ENCODE data around the gene MACROD2.
A peak's percentile ranks its signal among the peaks of the same experiment; 100 is the strongest.

Gene MACROD2

DNA sequence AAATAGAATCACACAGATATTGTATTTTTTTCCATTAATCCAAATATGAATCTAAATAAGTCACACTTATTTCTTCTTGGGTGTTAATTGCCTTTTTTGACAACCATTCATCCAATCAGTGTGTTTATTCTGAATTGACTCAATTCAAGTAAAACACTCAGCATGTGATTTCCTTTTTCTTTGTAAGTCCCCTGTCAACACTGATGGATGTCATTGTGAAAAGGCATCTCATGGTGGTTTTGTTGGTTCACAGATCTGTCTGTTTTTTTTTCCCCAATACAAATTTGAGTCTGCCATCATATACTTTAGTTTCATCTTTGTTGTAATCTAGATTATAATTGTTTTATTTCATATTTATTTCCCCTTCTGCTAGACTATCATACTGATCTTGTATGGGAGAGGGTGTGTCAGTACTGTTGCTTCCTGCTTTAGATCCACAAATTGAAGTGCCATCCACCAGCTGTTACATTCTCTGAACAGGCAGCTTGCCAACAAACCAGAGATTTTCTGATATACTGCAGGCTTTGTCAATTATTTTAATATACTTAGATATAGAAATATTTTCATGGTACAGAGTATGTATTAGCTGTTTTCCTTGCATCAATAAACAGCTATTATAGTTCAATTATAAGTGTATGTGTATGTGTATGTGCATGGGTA is 406.3 kb downstream of the MACROD2 start:
- FAIRE-seq (no peak), DNase-seq (ENCODE audit: low spot score) (no peak)

DNA sequence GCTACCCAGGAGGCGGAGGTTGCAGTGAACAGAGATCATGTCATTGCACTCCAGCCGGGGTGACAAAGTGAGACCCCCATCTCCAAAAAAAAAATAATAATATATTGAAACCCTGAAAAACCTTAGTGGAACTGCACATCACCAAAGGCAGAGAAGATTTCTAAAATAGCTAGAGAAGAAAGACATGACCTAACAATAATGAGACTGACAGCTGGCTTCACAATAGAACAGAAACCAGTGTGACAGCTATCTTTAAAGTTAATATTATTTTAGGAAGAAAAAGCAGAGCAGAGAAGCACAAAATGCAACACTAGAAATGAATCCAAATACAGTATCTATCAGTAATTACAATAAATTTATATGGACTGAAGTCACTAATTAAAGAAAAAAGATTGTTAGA is 409.2 kb downstream of the MACROD2 start:
- DNase-seq (ENCODE audit: low spot score) (no peak), FAIRE-seq (no peak)

DNA sequence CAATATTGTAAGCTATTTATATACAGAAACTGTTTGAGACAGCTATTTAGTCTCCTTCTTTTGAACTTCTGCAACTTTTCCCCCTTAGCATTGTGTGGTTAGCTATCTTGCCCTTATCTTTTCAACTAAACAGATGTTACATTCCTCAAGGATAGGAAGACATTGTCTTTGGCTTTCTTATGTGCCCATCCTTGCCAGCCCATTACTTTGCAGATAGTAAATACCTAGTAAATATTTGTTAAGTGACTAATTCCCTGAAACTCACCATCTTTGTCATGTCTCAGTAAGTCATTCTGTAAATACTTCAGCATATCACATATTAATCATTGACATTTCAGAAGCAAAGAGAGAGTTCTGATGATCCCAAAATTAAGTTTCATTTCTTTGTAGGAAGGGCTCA is 411.2 kb downstream of the MACROD2 start:
- FAIRE-seq (no peak), DNase-seq (ENCODE audit: low spot score) (peak; percentile 20)

- FAIRE-seq (no peak), DNase-seq (ENCODE audit: low spot score) (no peak)
These were observed 412.0 kb downstream of the MACROD2 start for GRCh38 chr20:14407336-14407735.

DNA sequence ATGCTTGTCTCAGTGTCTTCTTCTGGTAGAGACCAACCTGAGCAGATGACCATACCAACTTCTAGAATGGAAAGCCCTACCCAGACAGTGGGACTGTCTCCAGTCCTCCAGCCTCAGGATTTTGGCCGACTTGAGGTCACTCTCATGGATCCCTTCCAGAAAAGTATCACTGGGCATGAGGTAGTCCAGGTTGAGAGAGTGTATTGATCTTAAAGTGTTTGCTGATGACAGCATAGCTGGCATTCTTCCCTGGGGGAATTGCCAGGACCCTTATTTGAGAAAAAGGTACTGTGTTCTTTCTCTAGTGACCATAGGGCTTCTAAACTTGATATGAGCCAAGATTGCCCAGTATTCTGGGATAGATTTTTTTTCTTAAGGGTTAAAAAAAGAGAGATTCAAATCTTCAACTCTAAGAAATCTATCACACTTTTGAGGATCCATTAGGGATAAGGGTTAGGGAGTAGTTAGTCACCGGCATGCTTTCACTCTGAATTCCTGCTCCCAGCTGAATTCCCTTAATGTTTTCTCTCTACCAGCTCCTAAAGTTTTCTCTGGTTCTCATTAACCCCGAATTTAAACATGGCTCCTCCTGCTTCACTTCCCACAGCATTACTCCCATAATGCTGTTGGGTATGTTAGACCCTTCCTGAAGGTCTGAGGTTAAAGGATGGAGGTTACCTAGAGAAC is 415.7 kb downstream of the MACROD2 start:
- no peak for DNase-seq (ENCODE audit: low spot score)
- no peak for FAIRE-seq

GRCh38 chr20:14412065-14412681 is 416.9 kb downstream of the MACROD2 start:
- DNase-seq (ENCODE audit: low spot score) (no peak), FAIRE-seq (no peak)

DNA sequence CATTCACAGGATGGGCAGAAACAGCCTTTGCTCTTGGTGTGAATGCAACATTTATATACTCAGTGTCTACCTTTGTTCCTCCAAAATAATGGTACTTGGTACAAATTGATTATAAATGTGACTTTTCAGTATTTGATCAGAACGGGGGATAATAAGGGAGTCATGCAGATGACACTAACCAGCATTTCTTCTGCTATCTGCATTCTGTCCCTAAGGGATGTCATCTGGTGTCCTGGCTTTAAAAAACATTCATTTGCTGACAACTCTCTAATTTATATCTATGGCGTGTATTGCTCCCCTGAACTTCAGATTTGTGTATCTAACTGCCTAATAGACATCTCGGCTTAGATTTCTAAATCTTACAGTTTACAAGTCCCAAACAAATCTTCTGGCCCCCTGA is 418.5 kb downstream of the MACROD2 start:
- DNase-seq (ENCODE audit: low spot score) (no peak), FAIRE-seq (no peak)

DNA sequence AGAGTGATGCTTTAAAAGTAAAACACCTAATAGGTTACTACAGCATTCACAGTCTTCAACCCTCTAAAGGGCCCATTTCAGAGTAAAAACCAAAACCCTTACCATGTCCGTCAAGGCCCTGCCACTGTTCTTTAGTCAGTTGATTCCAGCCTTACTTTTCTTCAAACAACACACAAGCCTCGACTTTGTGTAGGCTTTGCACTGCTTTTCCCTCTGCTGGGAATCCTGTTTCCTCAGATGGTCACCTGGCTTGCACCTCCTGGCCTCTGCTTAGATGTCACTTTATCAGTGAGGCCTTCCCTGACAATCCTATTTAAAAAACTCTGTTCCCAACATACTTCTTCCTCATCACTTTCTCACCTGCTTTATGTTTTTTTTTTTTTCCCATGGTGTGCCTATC is 419.2 kb downstream of the MACROD2 start:
- DNase-seq (ENCODE audit: low spot score) (no peak), FAIRE-seq (no peak)

GRCh38 chr20:14415467-14415866 is 420.2 kb downstream of the MACROD2 start:
- FAIRE-seq (no peak), DNase-seq (ENCODE audit: low spot score) (no peak)

DNA sequence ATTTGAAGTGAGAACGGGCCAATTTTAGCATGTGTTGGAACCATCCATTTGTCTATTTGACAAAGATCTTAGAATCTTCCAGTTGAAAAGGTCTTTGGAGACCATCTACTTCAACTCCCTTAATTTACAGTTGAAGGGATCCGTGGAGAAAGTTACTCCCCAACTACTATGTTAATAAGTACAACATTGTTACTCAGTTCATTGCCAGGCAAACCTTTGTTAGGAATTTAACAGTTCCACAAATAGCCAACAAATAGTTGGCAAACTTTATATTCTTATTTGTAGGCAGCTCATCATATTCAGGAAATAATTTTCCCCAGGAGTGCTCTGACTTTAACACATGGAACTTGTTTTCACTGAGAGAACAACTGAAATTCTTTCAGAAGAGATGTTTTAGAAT is 423.1 kb downstream of the MACROD2 start:
- FAIRE-seq (no peak), DNase-seq (ENCODE audit: low spot score) (no peak)

DNA sequence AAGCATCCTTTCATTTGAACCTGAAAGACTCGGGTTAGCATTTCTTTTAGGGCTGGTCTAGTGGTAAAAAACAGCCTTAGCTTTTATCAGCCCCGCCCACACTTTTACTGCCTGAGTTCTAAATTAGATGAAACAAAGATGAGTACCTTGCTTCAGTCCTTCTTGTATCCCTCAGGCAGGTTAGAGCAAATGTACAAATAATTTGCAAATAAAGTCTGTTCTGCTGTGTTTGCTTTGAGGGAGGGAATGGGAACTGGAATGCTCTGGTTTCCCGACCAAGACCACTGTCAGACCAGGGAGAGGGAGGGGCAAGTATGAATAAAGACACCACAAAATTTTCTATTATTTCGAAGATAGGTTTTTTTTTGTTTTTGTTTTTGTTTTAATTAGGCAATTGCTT is 427.6 kb downstream of the MACROD2 start:
- no peak for DNase-seq (ENCODE audit: low spot score)
- no peak for FAIRE-seq

- DNase-seq (ENCODE audit: low spot score) (no peak), FAIRE-seq (no peak)
These were observed 436.3 kb downstream of the MACROD2 start for GRCh38 chr20:14431568-14431967.

DNA sequence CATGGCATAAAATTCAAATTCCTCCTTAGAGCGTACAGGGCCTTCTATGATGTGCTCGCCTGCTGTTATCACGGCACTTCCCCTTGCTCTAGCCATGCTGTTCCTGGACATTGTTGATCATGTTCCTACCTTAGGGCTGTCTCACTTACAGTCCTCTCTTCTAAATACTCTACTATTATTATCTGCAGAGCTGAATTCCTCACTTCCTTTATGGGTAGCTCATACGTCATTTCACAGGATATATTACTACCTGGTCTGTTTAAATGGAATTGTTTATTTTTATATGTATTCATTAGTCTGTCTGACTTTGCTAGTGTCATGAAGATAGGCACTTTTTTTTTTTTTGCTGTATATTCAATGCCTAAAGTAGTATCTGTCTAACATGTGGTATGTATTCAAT is 436.8 kb downstream of the MACROD2 start:
- no peak for DNase-seq (ENCODE audit: low spot score)
- FAIRE-seq: no peak

GRCh38 chr20:14432597-14432996 is 437.3 kb downstream of the MACROD2 start:
- FAIRE-seq (no peak), DNase-seq (ENCODE audit: low spot score) (no peak)

DNA sequence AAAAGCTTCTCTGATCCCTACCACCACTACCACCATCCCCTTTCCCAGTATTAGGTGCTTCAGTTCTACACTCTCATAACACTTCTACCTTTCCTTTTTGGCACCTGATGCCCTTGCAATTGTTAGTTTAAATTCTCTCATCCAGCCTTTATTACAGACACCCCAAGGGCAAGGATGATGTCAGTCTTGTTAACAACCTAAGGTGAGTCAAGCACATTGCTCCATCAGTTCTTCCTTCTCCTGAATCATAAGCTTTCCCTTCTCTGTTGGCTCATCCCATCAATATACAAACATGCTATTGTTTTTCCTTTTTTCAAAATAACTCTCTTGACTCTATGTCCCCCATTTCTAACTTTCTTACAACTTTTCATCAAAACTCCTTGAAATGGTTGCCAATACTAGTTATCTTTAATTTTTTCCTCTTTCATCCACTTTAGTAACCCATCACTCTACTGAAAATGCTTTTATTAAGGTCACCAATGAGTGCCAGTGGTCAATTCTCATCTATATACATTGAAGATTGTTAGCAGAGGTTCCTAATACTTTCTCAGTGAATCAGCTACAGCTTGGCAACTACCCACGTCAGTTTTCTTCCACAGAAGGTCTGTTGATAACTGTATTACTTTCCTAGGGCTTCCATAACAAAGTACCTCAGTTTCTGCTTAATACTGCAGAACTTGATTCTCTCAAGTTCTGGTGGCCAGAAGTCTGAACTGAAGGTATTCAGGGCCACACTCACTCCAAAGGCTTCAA is 439.2 kb downstream of the MACROD2 start:
- DNase-seq (ENCODE audit: low spot score) (no peak), FAIRE-seq (no peak)

DNA sequence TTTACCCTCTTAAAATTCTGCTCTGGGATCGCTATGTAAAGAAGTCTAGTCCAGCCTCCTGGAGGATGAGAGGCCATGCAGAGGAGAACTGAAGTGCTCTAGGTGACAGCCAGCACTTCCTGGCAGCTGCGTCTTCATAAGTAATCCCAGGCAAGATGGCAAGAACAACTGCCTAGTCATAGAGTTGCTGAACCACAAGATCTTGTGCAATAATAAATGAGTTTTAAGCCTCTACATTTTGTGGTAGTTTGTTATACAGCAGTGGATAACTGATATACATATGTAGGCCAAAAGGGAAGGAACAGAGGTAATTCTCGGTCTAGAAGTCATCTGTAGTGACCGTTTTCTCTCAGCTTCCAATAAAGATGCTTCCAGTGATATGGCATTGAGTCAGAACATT is 445.9 kb downstream of the MACROD2 start:
- FAIRE-seq (no peak), DNase-seq (ENCODE audit: low spot score) (no peak)

DNA sequence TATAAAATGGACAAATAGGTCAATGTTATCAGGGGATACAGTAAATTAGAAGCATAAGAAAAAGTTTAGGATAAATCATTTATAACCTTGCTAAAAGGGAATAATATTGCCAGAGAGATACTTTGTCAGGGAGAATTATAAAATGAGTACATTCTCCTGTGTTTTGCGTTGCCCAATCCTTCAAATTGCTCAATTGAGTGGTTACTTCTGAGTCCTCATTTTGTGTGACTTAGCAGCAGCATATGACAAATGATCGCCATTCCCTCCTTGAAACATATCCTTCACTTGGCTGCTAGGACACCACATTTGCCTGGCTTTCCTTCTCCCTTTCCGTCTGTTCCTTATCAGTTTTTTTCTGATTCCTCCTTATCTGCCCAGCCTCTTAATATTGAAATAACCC is 448.8 kb downstream of the MACROD2 start:
- DNase-seq (ENCODE audit: low spot score) (no peak), FAIRE-seq (no peak)

- FAIRE-seq: no peak
- DNase-seq (ENCODE audit: low spot score): no peak
These were observed 450.0 kb downstream of the MACROD2 start for GRCh38 chr20:14445310-14445709.

DNA sequence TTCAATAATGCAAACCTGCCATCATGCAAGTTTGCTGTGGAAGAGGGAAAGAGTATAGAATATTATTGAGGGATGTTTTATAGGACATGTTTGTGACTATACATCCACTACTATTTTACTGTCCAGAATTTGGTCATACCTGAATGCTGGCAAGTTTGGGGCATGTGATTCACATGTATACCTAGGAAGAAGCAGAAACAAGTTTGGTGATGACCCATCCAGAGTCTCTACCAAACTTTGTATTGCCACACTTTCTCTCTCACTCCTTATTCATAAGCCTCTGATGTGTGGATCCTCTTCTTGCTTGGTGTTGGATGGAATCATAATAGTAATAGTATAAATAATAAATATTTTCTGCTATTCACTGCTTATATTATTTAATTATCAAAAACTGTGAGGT is 450.6 kb downstream of the MACROD2 start:
- DNase-seq (ENCODE audit: low spot score) (no peak), FAIRE-seq (no peak)

DNA sequence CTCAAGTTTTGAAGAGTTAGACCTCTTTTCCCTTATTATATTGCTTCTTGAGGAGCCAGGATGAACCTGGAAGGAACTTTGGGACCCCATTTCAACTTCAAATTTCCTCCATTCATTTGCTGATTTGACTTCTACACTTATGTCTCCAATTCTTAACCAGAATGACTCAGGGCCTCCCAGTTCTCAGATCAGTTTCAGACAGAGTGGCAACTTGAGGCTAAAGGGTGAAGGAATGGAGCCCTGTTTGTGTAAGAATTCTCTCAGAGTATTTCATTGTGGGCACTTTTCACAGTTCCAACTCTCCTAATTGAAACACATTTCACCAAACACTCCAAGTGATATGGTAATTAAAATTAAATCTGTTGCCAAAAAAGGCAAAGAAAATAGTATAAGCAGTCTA is 451.1 kb downstream of the MACROD2 start:
- DNase-seq (ENCODE audit: low spot score) (no peak), FAIRE-seq (no peak)

DNA sequence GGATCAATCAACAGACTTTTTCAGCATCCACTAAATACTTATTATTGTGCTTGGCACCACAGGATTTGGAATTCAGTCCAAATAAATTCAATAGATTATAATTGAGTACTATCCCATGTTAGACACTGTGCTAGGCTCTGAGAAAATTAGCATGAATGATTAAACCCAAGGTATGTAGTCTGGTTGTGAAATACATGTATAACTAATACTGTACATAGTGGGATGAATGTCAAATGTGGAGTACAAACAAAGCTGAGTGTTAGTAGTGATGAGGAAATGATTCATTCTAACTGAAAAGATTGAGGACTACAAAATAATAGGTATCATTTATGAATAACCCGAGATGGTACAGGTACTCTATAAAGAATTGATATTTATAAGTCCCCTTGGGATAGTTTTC is 454.0 kb downstream of the MACROD2 start:
- DNase-seq (ENCODE audit: low spot score) (no peak), FAIRE-seq (no peak)

- FAIRE-seq: no peak
These were observed 454.9 kb downstream of the MACROD2 start for GRCh38 chr20:14450256-14450655.

More at GRCh38 chr20:14450256-14450655, 454.9 kb downstream of the MACROD2 start:
- DNase-seq (ENCODE audit: low spot score): no peak
